ENCODE results near the gene KIF21B. TPM values are rescaled to one million over a fixed set of nuclear protein-coding genes. Genes with fewer than 3 reads are reported as not detected.

KIF21B gene
- total and polyA plus RNA-seq, 2 of the 4 experiments (the other 2 are of a cell fraction) = 0.36 to 0.55 TPM

GRCh38 chr1:201044119-201044518 lies 20.6 kb upstream of the KIF21B start:
- intact Hi-C loops (cut with micrococcal nuclease) = no loop called here
- dilution Hi-C loops (cut with HindIII; ENCODE audit: low sequenced_read_pairs, unreplicated experiment) = no loop called here
- Histone ChIP-seq H2BK20ac (ENCODE audit: low read depth, low read length) (no peak overlapping the region), H4K91ac (ENCODE audit: insufficient read depth, low read depth, low read length) (no peak overlapping the region), H3K56ac (ENCODE audit: extremely low read depth, insufficient read depth, low read length) (no peak overlapping the region), H3K4me3 (ENCODE audit: insufficient read depth, low read depth, low read length) (no peak overlapping the region), H3K9ac (ENCODE audit: low read depth, low read length) (no peak overlapping the region), H2AFZ (replicated peaks; ENCODE audit: low read length, poor library complexity) (no peak overlapping the region), H3K79me1 (ENCODE audit: low read depth in 1 of 2, low read length in 2 of 2) (no peaks in the 10 kb centered on the region), H4K20me1 (ENCODE audit: insufficient read depth, low read length) (no peaks in the 10 kb centered on the region), H2AK5ac (ENCODE audit: low read depth, low read length) (no peak overlapping the region), H3K9me1 (ENCODE audit: insufficient read depth, low read length) (no peaks in the 10 kb centered on the region), H2BK15ac (ENCODE audit: low read depth, low read length) (no peak overlapping the region), H3K4ac (ENCODE audit: low read depth, low read length) (no peak overlapping the region), H3K23ac (ENCODE audit: low read depth, low read length) (no peak overlapping the region), H2AK9ac (replicated peaks; ENCODE audit: low read depth, low read length, poor library complexity) (no peak overlapping the region), H3K27me3 (ENCODE audit: control insufficient read depth, insufficient read depth, low read length) (peaks cover 31% of the 10 kb centered on the region), H3K14ac (replicated peaks; ENCODE audit: low read depth, low read length) (no peak overlapping the region), H3K4me1 (ENCODE audit: control insufficient read depth, insufficient read depth, low read length) (no peaks in the 10 kb centered on the region), H4K5ac (ENCODE audit: low read depth, low read length) (no peak overlapping the region), H3K27ac (ENCODE audit: insufficient read depth, low read length) (no peak overlapping the region), H3K18ac (ENCODE audit: low read depth, low read length) (no peak overlapping the region), H4K8ac (ENCODE audit: low read depth in 2 of 2, low read length in 2 of 2) (no peak overlapping the region), H3K36me3 (ENCODE audit: control insufficient read depth, insufficient read depth, low read length) (no peaks in the 10 kb centered on the region), H2BK120ac (ENCODE audit: low read depth, low read length) (no peak overlapping the region), H3K9me3 (ENCODE audit: control insufficient read depth, insufficient read depth, low read length) (no peaks in the 10 kb centered on the region), H3K4me2 (ENCODE audit: low read depth, low read length) (no peak overlapping the region), H2BK5ac (ENCODE audit: low read depth, low read length, poor library complexity, severe bottlenecking) (no peak overlapping the region)
- ATAC-seq (ENCODE audit: low read depth) = no peak
- TF ChIP-seq SMC3 (IDR thresholded peaks at IDR 0.05; ENCODE audit: low read depth, low read length) (no peak), MAZ (IDR thresholded peaks at IDR 0.05; ENCODE audit: borderline replicate concordance, low read depth, low read length) (no peak), USF2 (IDR thresholded peaks at IDR 0.05; ENCODE audit: low read depth, low read length) (no peak), MXI1 (IDR thresholded peaks at IDR 0.05; ENCODE audit: borderline replicate concordance, low read depth, low read length) (no peak), CTCF (conservative IDR thresholded peaks at IDR 0.05; ENCODE audit: low read depth, low read length) (no peak), CHD1 (IDR thresholded peaks at IDR 0.05; ENCODE audit: low read depth, low read length) (no peak), ELK1 (IDR thresholded peaks at IDR 0.05; ENCODE audit: borderline replicate concordance, low read depth, low read length) (no peak), BHLHE40 (IDR thresholded peaks at IDR 0.05; ENCODE audit: low read depth, low read length) (no peak), RFX5 (IDR thresholded peaks at IDR 0.05; ENCODE audit: low read depth, low read length) (no peak), RCOR1 (IDR thresholded peaks at IDR 0.05; ENCODE audit: insufficient replicate concordance, low read length) (no peak)
- 62% methylated on average over 2 of the region's 9 CpGs; no CpG with 5 or more reads in 1 of the 2 experiments for WGBS, 2 experiments (ENCODE audit: extremely low coverage in 2 of 2, insufficient read length in 1 of 2)
- no TSS peak for BruUV-seq (replicated peaks)
- ChIA-PET CTCF (no interaction called here), POLR2A (ENCODE audit: unreplicated experiment) (no interaction called here)
- in situ Hi-C loops (cut with MboI; ENCODE audit: low sequenced_read_pairs) = loop anchor here (5.0 to 10.0 kb wide), 3 partner anchors 67 to 482 kb away; partner anchors contain the start of gene KIF14
- DNase-seq = no peak

All from IMR-90 (cell line).